D721Med (cell line): Measurements from ENCODE around the gene SPDYA.
"Not testable (repeated sequence)": the region's sequence is repeated elsewhere in the genome, so short reads cannot be mapped to it uniquely, and the experiment has no call there.

ENCODE experiments used
- DNase-seq: peaks from one replicate; pipeline ENCODE4 v3.0.0; 2011; ENCODE audit warnings: low spot score; ENCODE audit not compliant: insufficient read length
- FAIRE-seq: peaks from 2 replicates; lab custom pipeline; 2011; peaks lifted over from hg19 to GRCh38; lab: Jason Lieb, UNC
- TF ChIP-seq, protein P1 (sequence below): IDR thresholded peaks from 2 replicates; pipeline ENCODE4 v1.5.1; 2012; ENCODE audit warnings: mild to moderate bottlenecking, control low read depth; ENCODE audit not compliant: insufficient read depth; ENCODE audit errors: missing control alignments

Gene SPDYA

DNA sequence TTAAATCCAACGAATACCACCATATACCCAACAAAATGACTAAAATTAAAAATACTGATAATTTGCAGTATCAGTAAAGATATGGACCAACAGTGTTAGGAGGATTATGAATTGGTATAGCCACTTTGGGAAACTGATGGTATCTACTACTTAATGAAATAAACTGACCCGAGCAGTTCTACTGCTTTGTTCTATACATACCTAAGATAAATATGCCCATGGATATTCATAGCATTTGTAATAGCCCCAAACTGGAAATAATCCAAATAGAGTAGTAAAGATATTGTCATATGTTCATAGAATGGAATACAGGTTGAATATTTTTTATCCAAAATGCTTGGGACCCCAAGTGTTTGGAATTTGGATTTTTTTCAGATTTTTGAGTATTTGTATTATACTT, 38.3 kb upstream of the SPDYA start:
- FAIRE-seq (no peak), DNase-seq (no peak)
- TF ChIP-seq, protein P1, sequence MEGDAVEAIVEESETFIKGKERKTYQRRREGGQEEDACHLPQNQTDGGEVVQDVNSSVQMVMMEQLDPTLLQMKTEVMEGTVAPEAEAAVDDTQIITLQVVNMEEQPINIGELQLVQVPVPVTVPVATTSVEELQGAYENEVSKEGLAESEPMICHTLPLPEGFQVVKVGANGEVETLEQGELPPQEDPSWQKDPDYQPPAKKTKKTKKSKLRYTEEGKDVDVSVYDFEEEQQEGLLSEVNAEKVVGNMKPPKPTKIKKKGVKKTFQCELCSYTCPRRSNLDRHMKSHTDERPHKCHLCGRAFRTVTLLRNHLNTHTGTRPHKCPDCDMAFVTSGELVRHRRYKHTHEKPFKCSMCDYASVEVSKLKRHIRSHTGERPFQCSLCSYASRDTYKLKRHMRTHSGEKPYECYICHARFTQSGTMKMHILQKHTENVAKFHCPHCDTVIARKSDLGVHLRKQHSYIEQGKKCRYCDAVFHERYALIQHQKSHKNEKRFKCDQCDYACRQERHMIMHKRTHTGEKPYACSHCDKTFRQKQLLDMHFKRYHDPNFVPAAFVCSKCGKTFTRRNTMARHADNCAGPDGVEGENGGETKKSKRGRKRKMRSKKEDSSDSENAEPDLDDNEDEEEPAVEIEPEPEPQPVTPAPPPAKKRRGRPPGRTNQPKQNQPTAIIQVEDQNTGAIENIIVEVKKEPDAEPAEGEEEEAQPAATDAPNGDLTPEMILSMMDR = no peak

DNA sequence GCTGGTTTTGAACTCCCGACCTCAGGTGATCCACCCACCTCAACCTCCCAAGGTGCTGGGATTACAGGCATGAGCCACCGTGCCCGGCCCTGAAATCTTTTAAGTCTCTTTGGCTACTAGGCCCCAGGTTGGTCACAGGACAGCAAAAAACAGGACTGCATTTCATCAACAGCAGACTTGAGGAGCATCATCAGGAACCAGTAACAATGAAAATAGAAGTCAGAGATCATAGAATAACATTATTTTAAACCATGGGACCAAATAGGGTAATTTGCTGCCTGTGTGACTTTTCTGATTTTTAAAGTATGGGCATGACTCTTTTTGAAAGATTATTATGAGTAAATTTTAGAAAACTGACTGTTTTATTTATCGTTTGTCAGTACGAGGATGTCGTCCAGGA, 34.2 kb upstream of the SPDYA start:
- FAIRE-seq (no peak), DNase-seq (no peak)
- TF ChIP-seq, protein P1 = no peak

DNA sequence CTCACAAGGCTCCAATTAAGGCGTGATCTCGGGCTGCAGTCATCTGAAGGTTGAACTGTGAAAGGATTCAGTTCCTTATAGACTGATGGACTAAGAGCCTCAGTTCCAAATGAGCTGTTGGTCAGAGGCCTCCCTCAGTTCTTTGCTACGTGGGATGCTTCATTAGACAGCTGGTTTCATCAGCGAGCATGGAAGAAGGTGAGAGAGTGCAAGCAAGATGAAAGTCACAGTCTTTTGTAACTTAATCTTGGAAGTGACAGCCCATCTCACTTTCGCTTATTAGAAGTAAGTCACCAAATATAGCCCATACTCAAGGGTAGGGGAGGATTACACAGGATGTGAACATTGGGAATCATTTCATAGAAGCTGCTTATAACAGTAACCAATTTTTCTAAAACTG, 32.2 kb upstream of the SPDYA start:
- DNase-seq (no peak), FAIRE-seq (no peak)
- TF ChIP-seq, protein P1 = no peak

DNA sequence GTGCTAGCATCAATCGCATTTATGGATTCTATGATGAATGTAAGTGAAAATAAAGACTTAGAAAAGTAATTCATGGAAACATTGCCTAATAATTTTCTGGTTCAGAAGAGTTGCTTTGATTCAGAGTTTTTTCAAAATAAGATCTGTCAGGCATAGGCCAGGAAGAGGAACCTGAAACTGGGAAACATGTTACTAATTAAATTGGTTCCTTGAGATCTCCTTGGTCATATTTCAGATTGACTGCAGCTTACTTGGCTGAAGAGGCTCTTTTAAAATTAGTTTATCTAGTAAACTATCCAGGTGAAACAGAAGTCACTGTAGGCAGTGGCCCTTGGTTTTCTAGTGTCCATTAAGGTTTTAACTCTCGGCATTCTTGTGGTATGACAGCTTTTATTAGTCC, 31.6 kb upstream of the SPDYA start:
- TF ChIP-seq, protein P1 = no peak
- FAIRE-seq = no peak
- no peak for DNase-seq

DNA sequence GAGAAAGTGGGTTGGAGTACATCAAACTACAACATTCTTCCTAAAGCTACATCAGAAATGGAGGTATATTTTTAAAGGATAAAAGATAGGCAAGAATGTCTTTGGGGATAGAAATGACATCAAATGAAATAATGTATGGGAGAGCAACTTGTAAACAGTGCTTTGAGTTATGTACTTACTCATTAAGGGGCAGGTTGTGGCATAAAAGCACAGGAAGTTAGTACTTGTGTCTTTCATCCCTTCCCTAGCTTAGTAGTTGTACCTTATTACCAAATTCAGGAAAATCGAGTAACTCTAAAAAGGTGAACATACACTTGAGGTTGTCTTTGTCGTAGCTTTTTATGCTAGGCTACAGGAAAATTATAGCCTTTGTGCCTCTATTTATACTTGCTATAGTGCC, 30.1 kb upstream of the SPDYA start:
- FAIRE-seq (no peak), DNase-seq (no peak)
- TF ChIP-seq, protein P1 = no peak

DNA sequence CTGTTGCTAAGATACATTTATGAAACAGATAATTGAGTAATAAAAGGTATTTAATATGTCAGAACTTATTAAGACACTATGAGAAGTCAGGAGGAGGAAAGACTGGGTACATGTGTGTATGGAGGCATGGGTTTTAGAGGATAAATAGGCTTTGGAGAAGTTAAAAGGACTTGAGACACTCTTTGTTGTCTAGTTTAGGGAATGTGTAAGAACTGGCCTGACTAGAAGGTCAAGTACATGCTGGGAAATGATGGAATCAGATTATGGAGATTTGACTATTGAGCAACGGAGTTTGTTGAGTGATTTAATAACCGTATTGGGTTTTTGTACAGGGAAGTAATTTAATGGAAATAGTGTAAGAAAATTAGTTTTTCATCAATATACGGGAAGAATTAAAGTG, 28.2 kb upstream of the SPDYA start:
- DNase-seq (no peak), FAIRE-seq (no peak)
- TF ChIP-seq, protein P1 = no peak

DNA sequence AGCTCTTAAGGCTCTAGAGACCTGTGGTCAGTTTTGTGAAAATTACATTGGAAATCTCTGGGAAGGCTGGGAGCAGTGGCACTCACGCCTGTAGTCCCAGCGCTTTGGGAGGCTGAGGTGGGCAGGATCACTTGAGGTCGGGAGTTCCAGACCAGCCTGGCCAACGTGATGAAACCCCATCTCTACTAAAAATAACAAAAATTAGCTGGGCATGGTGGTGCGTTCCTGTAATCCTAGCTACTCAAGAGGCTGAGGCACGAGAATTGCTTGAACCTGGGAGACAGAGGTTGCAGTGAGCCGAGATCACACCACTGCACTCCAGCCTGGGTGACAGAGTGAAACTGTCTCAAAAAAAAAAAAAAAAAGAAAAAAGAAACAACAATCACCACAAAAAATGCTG, 26.1 kb upstream of the SPDYA start:
- not testable (repeated sequence) for FAIRE-seq, DNase-seq

DNA sequence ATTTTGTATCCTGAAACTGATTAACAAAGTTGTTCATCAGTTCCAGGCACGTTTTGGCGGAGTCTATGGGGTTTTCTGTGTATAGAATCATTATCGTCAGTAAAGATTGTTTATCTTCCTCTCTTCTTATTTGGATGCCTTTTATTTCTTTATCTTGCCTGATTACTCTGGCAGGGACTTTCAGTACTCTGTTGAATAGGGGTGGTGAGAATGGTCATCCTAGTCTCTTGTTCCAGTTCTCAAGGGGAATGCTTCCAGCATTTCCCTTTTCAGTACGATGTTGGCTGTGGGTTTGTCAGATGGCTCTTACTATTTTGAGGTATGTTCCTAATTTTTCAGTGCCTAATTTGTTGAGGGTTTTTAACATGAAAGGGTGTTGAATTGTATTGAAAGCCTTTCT, 14.0 kb upstream of the SPDYA start:
- FAIRE-seq = no peak
- TF ChIP-seq, protein P1 = no peak
- no peak for DNase-seq
